Stimulated activated CD4-positive, alpha-beta T cell treated with anti-CD3 and anti-CD28 coated beads, Interleukin-1b, Interleukin-23, amount 100 ng/mL, for 48 hours (primary cell): ENCODE measurements around the gene RASA3.
"Not testable (repeated sequence)": the region's sequence is repeated elsewhere in the genome, so short reads cannot be mapped to it uniquely, and the experiment has no call there.

ENCODE experiments used
- DNase-seq: peaks from one replicate; pipeline ENCODE4 v3.0.0-alpha.2; 2020

RASA3 gene

DNA sequence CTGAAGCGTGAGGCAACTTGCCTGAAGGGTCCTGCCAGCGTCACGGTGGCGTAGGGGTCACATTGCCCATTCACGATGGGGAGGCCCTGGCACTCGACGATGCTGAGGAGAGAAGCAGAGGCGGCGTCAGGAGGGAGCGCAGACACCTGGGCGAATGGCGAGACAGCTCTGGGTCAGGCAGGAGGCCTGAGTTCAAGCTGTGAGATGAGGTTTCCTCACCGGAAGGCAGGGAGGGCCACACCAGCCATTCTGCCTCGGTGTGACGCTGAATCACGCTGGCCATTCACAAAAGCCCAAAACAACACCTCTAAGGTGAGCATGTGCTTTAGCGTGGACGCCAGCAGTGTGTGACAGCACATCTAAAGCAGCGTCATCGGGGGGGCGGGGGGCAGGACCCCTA is 104.6 kb downstream of the RASA3 start:
- DNase-seq, result no peak

DNA sequence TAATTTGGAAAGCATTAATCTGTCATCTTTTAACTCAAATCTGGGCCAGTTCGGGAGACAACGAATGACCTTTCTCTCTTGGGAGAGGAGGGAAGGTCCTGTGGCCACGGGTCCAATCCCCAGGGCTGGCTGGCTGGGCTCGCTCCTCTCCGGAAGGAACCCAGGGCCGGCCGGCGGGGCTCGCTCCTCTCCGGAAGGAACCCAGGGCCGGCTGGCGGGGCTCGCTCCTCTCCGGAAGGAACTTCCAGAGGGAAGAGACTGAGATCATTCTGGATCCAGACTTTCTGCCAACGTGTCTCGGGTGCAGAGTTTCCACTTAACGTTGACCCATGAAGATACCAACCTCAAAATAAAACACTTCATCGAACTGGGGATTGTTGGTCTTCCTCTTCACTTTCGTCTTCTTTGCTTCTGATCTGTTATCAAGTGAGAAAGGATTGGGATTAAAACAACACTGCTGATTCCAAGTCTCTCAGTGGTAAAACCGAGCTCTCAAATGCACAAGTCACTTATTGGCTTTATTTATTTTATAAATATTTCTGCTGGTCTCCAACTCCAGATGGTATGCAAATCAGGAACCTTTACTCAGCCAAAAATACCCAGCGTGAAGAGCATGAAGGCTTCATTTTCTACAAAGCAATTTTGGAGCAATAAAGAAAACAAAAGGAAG is 105.2 kb downstream of the RASA3 start:
- DNase-seq, result no peak

DNA sequence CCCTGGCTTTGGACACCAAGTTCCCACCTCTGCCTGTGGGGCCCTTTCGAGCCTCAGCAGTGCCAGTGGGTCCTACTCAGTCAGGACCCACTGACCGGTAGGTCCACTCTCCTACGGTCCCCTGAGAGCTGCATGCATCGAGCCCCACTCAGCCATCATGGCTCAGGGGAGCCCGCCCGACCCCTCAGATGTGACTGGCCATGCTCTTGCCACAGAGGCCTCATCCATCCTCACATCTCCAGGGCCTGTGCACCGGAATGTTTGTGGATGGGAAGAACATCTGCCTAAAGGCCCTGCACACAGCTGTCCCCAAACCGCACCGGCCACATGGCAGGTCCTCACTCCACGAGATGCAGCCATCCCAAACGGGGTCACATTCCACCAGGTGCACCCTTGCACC is 105.9 kb downstream of the RASA3 start:
- DNase-seq, result no peak

DNA sequence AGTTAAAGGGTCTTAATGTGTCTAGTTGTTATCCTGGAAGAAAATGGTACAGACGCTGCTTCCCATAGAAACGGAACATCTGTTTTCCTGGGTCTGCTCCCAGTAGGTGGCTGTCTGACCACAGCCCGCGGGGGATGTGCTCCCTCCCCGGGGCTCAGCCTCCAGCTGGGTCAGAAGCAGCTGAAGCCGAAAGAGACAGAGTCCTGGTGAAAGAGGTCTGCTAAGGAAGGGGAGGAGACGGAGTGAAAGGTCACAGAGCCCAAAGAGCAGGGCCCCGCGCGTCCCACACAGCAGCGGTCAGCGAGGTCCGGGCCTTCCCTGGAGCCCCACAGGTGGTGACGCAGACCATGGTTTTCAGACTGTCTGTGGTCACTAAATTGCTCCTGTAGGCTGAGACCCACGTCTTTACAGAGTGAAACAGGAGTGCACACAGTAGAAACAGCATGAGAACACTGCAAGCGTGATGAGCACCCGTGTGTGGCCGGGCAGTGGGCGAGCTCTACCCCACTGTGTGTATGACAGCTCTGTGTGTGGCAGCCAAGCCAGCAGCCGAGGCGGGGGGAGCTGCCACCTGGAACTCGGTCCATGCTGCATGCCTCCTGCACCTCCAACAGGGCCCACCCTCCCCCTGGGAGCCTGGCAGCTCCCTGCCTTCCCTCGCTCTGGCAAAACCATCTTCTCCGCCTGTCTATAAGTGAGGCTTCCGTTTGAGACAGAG is 106.5 kb downstream of the RASA3 start:
- DNase-seq, result no peak

DNA sequence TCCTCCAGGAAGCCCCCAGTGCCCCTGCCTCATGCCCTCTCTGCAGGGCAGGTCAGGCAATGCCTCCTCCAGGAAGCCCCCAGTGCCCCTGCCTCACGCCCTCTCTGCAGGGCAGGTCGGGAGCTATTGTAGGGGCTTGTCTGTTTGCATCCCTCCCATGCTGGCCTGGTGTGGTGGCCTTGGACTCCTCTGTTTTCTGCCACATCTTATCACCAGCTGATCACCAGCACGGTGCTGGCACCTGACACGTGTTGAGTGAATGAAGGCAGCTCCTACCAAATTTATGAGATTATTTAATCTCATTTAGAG is 107.1 kb downstream of the RASA3 start:
- DNase-seq, result no peak

DNA sequence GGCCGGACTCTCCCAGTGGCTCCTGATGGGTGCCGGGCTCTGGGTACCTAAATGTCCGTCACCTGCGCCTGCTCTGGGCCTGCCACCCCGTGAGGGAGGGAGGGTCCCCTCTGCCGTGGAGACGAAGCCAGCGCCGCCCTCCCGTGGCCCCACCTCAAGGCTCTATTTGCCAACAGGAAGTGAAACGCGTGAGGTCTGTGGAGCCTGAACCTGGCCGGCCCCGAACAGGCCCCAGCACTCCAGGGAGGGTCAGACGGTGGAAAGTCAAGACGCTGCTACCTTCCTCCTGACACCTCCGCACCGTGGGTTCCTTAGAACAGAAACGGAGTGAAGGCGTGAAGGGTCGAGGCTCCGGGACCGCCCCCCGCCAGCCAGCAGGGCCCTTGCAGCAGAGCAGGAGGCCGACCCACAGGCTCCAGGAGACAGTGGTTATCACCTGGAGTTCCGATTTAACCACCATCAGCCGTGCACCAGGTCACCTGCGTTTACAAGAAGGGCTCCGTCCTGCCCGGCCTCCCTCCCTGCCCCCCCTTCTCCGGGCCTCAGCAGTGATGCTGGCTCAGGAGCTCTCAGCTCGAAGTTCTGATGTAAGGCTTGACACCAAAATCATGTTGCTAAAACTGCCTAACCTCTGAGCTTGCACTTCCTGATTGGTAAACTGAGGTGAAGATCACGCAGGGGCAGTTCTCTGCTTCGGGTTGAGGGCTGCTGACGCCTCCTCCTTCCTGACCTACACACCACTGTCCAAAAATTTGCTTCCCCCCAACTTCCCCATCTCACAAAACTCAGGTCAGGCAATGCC is 107.6 kb downstream of the RASA3 start:
- DNase-seq, result no peak

DNA sequence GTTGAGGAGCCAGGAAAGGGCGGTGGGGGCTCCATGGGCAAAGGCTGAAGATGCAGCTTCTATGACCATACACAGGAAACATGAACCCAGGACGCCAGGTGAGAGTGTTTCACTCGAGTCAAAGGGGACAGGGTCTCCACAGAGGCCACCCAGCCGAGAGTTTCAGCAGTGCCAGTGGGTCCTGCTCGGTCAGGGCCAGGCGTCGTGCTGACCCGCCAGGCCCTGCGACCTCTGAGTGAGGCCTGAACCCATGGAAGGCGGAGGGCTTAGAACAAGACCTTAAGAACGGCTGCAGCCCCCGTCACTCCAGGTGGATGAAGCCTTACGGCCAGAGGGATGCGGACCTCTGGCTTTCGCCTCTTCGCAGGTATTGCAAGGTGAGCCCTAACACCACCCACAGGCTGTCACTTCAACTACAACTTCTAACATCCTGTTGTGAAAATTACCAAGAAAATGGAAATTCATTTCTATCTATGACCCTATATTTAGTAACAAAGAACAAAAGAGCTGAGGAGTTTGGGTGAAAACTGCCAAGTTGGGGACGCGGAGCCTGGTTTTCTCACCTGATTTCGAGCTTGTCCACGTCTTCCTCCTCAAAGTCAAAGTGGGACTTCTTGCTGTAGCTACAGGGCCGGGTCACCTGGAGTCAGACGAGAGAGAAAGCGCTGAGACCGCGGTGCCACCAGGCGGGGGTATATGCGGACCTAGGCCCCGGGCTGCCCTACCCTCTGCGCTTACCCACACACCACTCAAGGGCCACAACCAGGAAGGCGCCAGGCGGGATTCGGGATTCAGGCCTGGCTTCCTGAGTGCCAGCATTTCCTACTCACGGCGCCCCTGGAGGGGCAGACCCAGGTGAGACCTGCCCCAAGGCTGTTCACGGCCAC is 108.5 kb downstream of the RASA3 start:
- no peak for DNase-seq

DNA sequence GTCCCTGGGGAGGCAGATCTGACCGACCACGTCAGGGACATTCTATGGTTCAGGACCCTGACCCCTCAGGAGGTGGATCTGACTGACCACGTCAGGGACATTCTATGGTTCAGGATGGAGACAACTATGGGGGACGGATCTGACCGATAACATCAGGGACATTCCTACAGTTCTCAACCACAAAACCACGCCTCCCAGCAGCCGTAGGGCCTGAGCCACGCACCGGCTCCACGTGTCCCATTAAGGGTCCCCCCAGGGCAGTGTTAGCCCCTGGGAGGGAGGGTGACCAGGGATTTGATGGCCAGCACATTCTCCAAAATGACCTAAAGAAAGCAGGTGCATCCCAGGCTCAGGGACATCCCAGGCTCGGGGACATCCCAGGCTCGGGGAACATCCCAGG is 109.5 kb downstream of the RASA3 start:
- no peak for DNase-seq

DNA sequence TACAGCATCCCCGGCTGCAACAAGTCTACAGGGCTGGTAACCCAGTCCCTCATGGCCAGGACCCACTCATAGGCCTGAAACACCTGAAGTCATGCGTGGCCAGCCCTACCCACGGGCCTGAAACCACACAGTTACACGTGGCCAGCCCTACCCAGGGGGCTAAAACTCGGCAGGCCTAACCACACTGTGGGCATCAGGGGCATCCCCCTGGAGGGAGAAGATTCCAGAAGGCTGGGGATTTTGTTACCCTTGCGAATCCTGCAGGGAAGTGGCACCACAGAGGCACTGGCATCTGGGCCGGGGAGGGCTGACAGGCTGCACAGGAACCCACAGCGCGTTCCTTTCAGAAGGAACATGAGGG is 110.1 kb downstream of the RASA3 start:
- no peak for DNase-seq

DNA sequence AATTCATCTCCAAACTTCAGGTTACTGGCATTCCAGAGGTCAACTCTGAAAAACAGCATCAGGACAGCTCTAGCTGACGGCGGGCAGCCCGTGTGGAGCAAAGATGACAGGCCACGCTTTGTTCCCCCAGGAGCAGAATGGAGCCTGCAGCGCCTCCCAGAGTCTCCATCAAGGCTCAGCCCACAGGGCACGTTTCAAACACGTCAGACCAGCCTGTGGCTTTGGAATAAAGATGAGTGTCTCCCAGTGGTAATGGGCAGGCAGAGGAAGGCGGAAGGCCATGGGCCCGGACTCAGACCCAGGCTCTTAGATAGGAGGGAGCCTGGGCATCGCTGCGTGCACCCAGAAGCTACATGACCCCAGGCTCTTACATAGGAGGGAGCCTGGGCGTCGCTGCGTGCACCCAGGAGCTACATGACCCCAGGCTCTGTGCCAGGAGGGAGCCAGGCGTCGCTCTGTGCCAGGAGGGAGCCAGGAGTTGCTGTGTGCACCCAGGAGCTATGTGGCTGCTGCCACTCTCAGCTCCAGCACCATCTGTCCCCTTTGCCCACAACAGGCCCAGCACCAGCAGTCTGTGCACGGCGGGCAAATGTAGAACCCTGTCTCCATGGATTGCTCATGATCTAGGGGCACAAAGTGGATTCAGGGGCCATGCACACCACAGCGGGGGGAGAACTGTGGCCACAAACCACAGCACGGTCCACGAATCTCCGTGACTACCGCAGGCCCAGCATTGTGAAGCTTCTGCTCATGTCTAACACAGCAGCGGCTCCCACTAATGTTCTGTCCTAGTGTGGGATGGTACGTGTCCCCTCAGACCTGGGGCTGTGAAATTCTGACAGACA is 110.7 kb downstream of the RASA3 start:
- no peak for DNase-seq

DNA sequence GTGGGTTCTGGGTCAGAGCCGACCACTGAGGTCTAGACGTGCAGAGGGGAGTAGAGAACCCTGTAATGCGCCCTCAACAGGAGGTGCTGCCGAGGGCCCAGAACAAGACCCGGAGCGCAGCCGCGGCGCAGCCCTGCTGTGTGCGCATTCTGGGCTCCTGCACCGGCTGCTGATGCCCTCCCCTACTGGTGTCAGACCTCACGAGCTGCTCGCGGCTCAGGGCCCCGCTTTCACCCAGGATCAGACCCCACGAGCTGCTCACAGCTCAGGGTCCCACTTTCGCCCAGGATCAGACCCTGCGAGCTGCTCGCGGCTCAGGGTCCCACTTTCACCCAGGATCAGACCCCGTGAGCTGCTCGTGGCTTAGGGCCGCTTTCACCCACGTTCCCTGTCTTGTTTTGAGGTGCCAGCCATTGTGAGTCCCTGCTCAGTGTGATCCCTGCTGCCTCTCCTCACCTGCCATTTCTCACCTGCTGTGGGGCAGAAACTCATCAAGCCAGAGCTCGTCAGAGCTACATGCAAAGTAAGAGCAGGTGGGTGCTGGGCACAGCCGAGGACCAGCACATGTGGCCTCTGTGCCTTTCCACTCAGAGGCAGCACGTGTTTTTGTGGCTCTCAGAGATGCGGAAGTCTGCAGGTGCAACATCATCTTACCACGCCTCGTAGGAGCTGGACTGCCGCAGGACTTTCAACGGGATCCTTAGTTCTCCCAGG is 111.5 kb downstream of the RASA3 start:
- no peak for DNase-seq

DNA sequence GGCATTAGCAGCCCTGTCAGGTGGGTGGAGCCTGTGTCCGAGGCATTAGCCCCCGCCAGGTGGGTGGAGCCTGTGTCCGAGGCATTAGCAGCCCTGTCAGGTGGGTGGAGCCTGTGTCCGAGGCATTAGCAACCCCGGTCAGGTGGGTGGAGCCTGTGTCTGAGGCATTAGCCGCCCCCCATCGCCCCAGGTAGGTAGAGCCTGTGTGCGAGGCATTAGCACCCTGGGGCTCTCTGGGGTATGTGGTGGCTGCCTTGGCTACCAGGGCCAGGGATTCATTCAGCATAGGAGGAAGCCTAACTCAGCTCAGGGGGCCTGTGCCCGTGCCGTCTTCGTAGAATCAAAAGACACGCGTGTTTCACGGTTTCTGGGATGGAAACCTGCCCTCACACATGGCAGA is 112.3 kb downstream of the RASA3 start:
- not testable (repeated sequence) for DNase-seq

DNA sequence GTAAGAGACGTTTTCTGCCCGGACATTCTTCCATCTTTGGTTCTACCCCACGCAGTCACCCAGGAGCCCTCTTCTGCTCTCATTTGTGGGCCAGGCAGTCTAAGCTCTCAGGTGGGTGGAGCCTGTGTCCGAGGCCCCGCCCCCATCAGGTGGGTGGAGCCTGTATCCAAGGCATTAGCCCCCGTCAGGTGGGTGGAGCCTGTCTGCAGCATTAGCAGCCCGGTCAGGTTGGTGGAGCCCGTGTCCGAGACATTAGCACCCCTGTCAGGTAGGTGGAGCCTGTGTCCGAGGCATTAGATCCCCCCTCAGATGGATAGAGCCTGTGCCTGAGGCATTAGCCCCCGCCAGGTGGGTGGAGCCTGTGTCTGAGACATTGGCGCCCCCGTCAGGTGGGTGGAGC is 113.1 kb downstream of the RASA3 start:
- peak; percentile 52 for DNase-seq

DNA sequence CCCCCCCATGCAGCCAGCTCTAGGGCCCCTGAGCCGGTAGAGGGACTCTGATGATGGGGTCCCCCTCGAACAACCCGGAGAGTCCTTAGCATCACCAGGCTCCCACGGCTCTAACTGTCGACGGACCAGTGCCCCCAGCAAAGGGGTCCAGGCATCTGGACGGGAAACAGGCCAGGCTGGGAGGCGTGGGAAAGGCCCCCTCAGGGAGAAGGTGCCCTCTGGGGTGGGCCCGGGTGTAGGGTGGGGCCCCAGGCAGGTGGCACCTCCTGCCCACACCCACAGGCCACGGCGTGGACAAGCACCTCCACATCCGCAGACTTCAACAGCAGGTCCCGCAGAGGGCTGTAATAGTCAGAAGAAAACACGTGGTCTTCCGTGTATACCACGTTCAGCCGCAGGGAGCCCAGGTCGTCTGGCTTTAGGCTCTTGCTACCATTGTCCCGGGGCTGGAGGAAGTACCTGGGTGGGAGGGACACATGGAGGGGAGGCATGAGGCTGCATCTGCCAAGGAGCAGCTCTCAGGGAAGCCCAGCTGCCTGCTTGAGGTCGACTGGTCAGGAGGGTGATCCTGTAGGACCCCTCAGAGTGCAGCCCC is 113.9 kb downstream of the RASA3 start:
- no peak for DNase-seq

DNA sequence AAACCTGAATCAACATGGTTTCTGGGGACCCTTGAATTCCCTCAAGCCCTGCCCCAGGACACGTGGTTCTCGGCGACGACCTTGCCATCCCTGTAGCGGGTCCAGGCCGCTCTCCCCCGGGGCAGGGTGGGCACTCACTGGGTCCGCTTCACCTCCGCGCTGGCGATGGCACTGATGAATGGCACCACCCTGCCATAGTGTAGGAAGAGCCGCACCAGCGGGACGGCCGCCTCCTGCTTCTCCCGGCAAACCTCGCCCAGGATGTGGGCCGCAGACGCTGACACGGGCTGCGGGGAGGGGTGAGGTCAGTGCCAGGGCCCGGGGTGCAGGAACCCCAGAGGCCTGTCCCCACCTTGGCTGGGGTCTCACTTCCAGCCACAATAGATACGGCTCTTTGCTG is 114.5 kb downstream of the RASA3 start:
- no peak for DNase-seq

DNA sequence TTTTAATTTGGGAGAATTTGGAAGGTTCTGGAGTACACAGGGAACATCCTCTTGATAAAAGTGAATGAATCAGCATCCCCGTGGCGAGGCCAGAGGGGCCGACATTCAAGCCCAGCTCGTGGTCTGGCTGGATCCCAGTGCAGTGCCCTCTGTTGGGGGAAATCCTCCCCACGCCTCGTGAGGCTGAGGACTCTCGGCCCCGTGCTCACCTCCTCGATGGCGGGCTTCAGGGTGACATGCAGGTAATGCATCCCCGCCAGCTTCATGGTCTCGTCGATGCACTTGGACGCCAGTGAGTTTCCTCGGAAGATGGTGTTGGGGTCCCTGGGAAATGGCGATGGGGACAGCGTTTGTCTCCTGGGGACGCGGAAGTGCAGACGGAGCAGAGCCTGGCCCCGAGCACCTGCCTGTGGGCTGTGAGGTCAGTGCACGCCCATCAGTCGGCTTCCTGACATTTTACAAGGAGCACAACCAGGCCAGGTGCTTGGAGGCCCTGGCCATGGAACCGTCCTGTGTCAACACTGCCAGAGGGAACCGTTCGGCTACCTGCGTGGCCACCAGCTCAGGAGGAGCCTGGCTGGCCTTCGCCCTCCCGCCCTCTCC is 115.3 kb downstream of the RASA3 start:
- no peak for DNase-seq

DNA sequence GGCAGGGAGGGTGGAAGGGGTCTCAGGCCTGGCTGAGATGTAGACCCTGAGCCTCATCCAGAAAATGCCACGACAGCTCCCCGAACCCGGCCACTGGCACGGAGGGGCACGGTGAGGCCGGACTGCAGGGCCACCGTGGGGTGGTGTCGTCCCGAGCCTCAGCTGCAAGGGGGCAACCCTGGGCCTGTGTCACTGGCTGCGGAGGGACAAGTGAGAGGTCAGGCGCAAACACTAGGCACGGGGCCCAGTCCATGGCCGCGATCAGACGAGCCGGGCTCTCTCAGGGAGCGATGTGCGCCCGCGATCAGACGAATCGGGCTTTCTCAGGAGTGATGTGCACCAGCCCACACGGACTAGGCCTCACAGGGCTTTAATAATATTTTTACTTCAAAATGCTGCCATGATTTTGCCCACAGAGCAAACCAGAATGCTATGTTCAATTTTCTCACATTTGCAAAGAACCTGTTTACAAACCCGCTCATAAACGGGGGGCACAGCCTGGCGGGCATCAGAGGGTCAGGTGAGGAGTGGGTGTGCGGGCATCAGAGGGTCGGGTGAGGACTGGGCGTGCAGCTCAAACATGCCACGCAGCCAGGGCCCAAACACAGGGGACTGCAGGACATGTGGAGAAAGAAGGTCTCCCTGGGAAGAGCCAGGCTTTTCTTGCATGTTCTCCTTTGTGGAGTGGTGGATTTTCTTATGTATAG is 115.9 kb downstream of the RASA3 start:
- no peak for DNase-seq

DNA sequence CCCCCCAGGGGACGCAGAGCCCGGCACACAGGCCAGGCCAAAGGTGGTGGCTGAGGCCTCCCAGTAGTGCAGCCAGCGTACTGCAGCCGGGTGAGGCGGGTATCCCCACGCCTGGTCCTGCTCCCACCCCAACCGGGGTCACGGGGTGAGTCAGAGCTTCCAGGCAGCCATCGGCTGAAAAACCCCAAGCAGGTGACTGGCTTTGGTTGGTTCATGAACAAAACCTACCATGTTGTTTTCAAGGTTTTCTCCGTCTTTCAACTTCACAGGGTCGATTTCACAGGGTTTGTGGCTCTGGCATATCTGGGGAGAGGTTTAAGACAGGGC is 116.5 kb downstream of the RASA3 start:
- DNase-seq, result peak; percentile 27

DNA sequence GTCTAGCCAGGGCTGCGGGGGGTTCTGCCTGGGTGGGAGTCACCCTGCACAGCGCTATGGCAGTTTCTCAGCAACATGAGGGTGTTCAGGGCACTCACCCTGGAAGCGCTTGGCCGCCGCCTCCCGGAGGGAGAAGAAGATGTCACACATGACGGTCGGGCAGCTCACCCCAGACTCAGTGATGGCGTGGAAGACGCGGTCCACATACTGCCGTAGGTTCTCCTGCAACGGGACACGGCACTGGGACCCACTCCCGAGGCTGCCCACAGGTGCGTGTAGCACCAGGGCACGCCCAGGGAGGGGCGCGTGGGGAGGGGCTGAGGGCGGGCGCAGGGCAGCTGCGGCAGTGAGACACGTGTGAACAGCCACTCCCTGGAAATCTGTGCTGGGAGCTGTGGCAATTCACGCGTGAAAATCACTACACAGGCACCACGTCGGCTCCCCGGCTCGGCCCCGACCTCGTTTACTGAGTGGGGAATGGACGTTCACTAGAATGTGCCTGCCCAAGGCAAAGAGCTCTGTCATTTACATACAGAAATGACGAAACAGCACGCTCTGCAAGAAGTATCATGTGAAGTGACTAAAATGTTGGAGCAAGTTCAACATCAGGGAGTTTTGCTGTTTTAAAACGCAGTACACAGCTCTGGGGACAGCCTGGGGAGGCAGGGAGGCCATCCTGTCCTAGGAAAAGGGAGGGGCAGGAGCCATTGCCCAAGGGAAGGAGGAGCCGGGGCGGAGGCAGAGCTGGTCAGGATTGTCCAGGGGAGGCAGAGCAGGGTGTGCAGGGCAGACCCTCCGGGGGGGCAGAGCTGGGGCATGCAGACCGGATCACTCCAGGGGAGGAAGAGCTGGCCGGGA is 117.1 kb downstream of the RASA3 start:
- no peak for DNase-seq
